Astrocyte (in vitro differentiated cells and primary cell): ENCODE data around the gene OR2G2. TPM values are rescaled to one million over a fixed set of nuclear protein-coding genes. Genes with fewer than 3 reads are reported as not detected.

ENCODE experiments used
- DNase-seq: peaks from one replicate; pipeline ENCODE4 v3.0.0-alpha.2; 2010; ENCODE audit warnings: low read depth
- FAIRE-seq: peaks from 2 replicates; lab custom pipeline; 2011; peaks lifted over from hg19 to GRCh38; lab: Jason Lieb, UNC
- H2AFZ ChIP-seq: 2 replicates; pipeline ENCODE4 v1.6.0; 2012; ENCODE audit warnings: low read depth, low read length, inconsistent platforms
- H3K27ac ChIP-seq: 2 replicates; pipeline ENCODE4 v1.5.1; 2011; ENCODE audit warnings: low read depth, low read length, inconsistent platforms
- H3K27me3 ChIP-seq: 2 replicates; pipeline ENCODE4 v1.6.0; 2011; ENCODE audit warnings: low read length, inconsistent platforms; ENCODE audit not compliant: insufficient read depth
- H3K36me3 ChIP-seq: 2 replicates; pipeline ENCODE4 v1.5.1; 2011; ENCODE audit warnings: low read length, inconsistent platforms; ENCODE audit not compliant: insufficient read depth
- H3K4me1 ChIP-seq: 2 replicates; pipeline ENCODE4 v1.5.1; 2011; ENCODE audit warnings: low read length, inconsistent platforms; ENCODE audit not compliant: insufficient read depth
- H3K4me2 ChIP-seq: 2 replicates; pipeline ENCODE4 v1.6.0; 2012; ENCODE audit warnings: low read length, inconsistent platforms
- H3K4me3 ChIP-seq: 2 replicates; pipeline ENCODE4 v1.5.1; 2011; ENCODE audit warnings: low read depth, mild to moderate bottlenecking, low read length, inconsistent platforms; ENCODE audit not compliant: insufficient read depth
- H3K79me2 ChIP-seq: 2 replicates; pipeline ENCODE4 v1.6.0; 2012; ENCODE audit warnings: mild to moderate bottlenecking, low read length, inconsistent platforms; ENCODE audit not compliant: insufficient read depth
- H3K9ac ChIP-seq: 2 replicates; pipeline ENCODE4 v1.6.0; 2012; ENCODE audit warnings: mild to moderate bottlenecking, low read length, inconsistent platforms
- H3K9me3 ChIP-seq: 2 replicates; pipeline ENCODE4 v1.5.1; 2012; ENCODE audit warnings: low read depth, mild to moderate bottlenecking, low read length, inconsistent platforms; ENCODE audit not compliant: insufficient read depth
- H4K20me1 ChIP-seq: 2 replicates; pipeline ENCODE4 v1.6.0; 2012; ENCODE audit warnings: low read length, inconsistent platforms; ENCODE audit not compliant: insufficient read depth
- H3K27ac Mint-ChIP-seq: one replicate; pipeline ENCODE4 v1.8.0; 2021; ENCODE audit warnings: mild to moderate bottlenecking, mixed read lengths; ENCODE audit not compliant: unreplicated experiment
- H3K27me3 Mint-ChIP-seq: one replicate; pipeline ENCODE4 v1.8.0; 2021; ENCODE audit warnings: low read depth, mixed read lengths; ENCODE audit not compliant: unreplicated experiment
- H3K36me3 Mint-ChIP-seq: one replicate; pipeline ENCODE4 v1.8.0; 2021; ENCODE audit warnings: low read depth, mixed read lengths; ENCODE audit not compliant: unreplicated experiment
- H3K4me1 Mint-ChIP-seq: one replicate; pipeline ENCODE4 v1.8.0; 2021; ENCODE audit warnings: low read depth, mixed read lengths; ENCODE audit not compliant: unreplicated experiment
- H3K4me3 Mint-ChIP-seq: one replicate; pipeline ENCODE4 v1.8.0; 2021; ENCODE audit warnings: mild to moderate bottlenecking, moderate library complexity, mixed read lengths; ENCODE audit not compliant: unreplicated experiment
- H3K9me3 Mint-ChIP-seq: one replicate; pipeline ENCODE4 v1.8.0; 2021; ENCODE audit warnings: mild to moderate bottlenecking, mixed read lengths; ENCODE audit not compliant: unreplicated experiment
- CTCF ChIP-seq: IDR thresholded peaks from 2 replicates; pipeline ENCODE4 v1.5.1; 2011; ENCODE audit warnings: low read depth, mild to moderate bottlenecking, inconsistent platforms, low read length, moderate library complexity; ENCODE audit not compliant: insufficient read depth
- EZH2 ChIP-seq: IDR thresholded peaks from 2 replicates; pipeline ENCODE4 v1.6.1; 2012; ENCODE audit warnings: mild to moderate bottlenecking, low read length, inconsistent platforms; ENCODE audit not compliant: insufficient read depth
- total RNA-seq: library from RNA; stranded (reverse); gene quantifications from 2 replicates; pipeline ENCODE4 v1.2.1, GENCODE V29; 2021

OR2G2 gene
- total RNA-seq, 1 donor from 2014 or later: not detected

DNA sequence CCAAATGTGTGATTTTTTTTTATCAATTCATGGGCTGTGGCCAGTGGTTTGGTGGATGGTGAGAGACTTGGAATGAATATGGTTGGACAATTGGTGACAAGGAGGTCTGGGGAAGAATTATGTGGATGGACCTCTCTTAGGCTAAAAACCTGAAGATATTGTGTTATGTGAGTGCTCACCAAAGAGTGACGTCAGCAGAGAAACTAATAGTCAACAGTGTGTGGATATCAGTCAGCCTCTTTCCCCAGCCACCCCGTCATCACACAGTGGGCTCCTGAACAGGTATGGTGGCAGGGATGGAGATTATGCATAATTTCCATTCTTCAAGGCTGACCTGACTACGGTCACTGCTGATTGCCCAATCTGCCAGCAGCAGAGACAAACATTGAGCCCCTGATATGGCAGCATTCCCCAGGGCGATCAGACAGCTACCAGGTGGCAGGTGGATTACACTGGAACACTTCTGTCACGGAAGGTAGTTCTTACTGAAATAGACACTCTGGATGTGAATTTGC, 9.2 kb upstream of the OR2G2 start:
- Histone ChIP-seq H3K36me3 (no peaks in the 10 kb centered on the region), H3K9ac (no peak overlapping the region), H3K9me3 (peaks cover 7% of the 10 kb centered on the region), H3K27ac (no peak overlapping the region), H4K20me1 (no peaks in the 10 kb centered on the region), H3K27me3 (no peaks in the 10 kb centered on the region), H2AFZ (no peak overlapping the region), H3K79me2 (no peaks in the 10 kb centered on the region), H3K4me1 (no peaks in the 10 kb centered on the region), H3K4me2 (no peak overlapping the region), H3K4me3 (no peak overlapping the region)
- no peaks in the 10 kb centered on the region for H3K9me3 Mint-ChIP-seq
- no peaks in the 10 kb centered on the region for H3K36me3 Mint-ChIP-seq
- FAIRE-seq: no peak
- DNase-seq: no peak
- H3K27me3 Mint-ChIP-seq: no peaks in the 10 kb centered on the region
- H3K4me3 Mint-ChIP-seq: no peak overlapping the region
- TF ChIP-seq CTCF (no peak), EZH2 (no peak)
- H3K4me1 Mint-ChIP-seq: peaks cover 10% of the 10 kb centered on the region
- no peak overlapping the region for H3K27ac Mint-ChIP-seq

GRCh38 chr1:247605286-247605685, 17.1 kb downstream of the OR2G2 start, which contains the start of gene OR2G3:
TSS of gene OR2G3 (plus strand) at chr1:247605586. CDS start at chr1:247605586, 0 bp downstream.
- no peak within 1 kb of the TSS for H3K27ac ChIP-seq
- H2AFZ ChIP-seq: no peak within 1 kb of the TSS
- Mint-ChIP-seq H3K27me3 (no peaks in the 10 kb centered on the region), H3K27ac (no peak within 1 kb of the TSS), H3K36me3 (no peaks in the 10 kb centered on the region), H3K4me3 (no peak within 1 kb of the TSS), H3K9me3 (no peaks in the 10 kb centered on the region), H3K4me1 (no peaks in the 10 kb centered on the region)
- H3K27me3 ChIP-seq: no peaks in the 10 kb centered on the region
- FAIRE-seq (no peak), DNase-seq (no peak)
- H3K4me1 ChIP-seq: no peaks in the 10 kb centered on the region
- H3K36me3 ChIP-seq: no peaks in the 10 kb centered on the region
- no peak within 1 kb of the TSS for H3K4me2 ChIP-seq
- no peak within 1 kb of the TSS for H3K9ac ChIP-seq
- no peak within 1 kb of the TSS for H3K4me3 ChIP-seq
- H3K79me2 ChIP-seq: no peaks in the 10 kb centered on the region
- no peaks in the 10 kb centered on the region for H4K20me1 ChIP-seq
- H3K9me3 ChIP-seq: peaks cover 6% of the 10 kb centered on the region
- no peak for TF ChIP-seq CTCF
- TF ChIP-seq EZH2: no peak

DNA sequence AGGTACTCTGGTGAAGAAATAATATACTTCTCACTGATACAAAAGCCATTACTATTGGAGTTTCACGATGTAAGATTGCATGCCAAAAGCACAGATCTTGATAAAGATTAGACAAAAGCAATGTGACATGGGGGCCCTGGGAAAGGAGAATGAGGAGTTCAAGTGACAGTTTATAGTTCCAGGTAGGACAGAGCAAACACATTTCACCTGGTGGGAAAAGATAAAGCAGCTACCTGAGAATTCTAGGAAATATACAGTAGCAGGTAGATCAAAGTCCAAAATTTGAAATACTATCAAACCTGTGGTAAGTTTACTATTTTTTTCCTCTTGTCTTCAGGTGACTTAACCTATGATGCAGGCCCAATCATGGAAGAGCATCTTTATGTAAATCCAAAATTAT, 25.2 kb downstream of the OR2G2 start:
- Mint-ChIP-seq H3K4me3 (no peak overlapping the region), H3K4me1 (no peaks in the 10 kb centered on the region)

More for the DNA sequence above, 25.2 kb downstream of the OR2G2 start:
- no peaks in the 10 kb centered on the region for H3K4me1 ChIP-seq
- no peaks in the 10 kb centered on the region for H4K20me1 ChIP-seq
- FAIRE-seq: no peak
- no peaks in the 10 kb centered on the region for H3K36me3 ChIP-seq
- no peaks in the 10 kb centered on the region for H3K27me3 ChIP-seq
- no peak for DNase-seq
- no peak overlapping the region for H2AFZ ChIP-seq
- H3K27ac ChIP-seq: no peak overlapping the region
- Mint-ChIP-seq H3K9me3 (no peaks in the 10 kb centered on the region), H3K27me3 (no peaks in the 10 kb centered on the region), H3K27ac (no peak overlapping the region), H3K36me3 (no peaks in the 10 kb centered on the region)
- no peak overlapping the region for H3K4me3 ChIP-seq
- no peak overlapping the region for H3K4me2 ChIP-seq
- TF ChIP-seq EZH2 (no peak), CTCF (no peak)
- no peaks in the 10 kb centered on the region for H3K79me2 ChIP-seq
- H3K9me3 ChIP-seq: no peaks in the 10 kb centered on the region
- no peak overlapping the region for H3K9ac ChIP-seq
